K562 (cell line): ENCODE data around the gene OVOL1. TPM values are rescaled to one million over a fixed set of nuclear protein-coding genes. Genes with fewer than 3 reads are reported as not detected.
A peak's percentile ranks its signal among the peaks of the same experiment; 100 is the strongest.

Source experiments
- BHLHE40 ChIP-seq: IDR thresholded peaks from 2 replicates; pipeline ENCODE4 v1.6.1; 2011; ENCODE audit warnings: low read length, improper control_type of control experiment
- CREBBP ChIP-seq: IDR thresholded peaks from one replicate; pipeline ENCODE4 v1.6.1; 2012; ENCODE audit warnings: low read depth, mild to moderate bottlenecking, control low read depth, inconsistent platforms, low read length
- EGR1 ChIP-seq: fragments of 450-650 bp; conservative IDR thresholded peaks from 2 replicates; pipeline ENCODE4 v1.6.1; 2017; ENCODE audit warnings: mild to moderate bottlenecking
- EZH2 ChIP-seq: IDR thresholded peaks from 2 replicates; pipeline ENCODE4 v1.6.1; 2012; ENCODE audit warnings: low read depth, mild to moderate bottlenecking, inconsistent platforms, low read length, borderline replicate concordance
- FOXJ2 ChIP-seq: fragments of 200-800 bp; sonication (Bioruptor generic); IDR thresholded peaks from 2 replicates; pipeline ENCODE4 v1.6.1; 2016; ENCODE audit warnings: missing genetic modification characterization, missing compliant biosample characterization
- GATAD2B ChIP-seq: fragments of 450-650 bp; IDR thresholded peaks from 2 replicates; pipeline ENCODE4 v1.6.1; 2017; ENCODE audit warnings: mild to moderate bottlenecking, borderline replicate concordance
- JUND ChIP-seq, 2 experiments: IDR thresholded peaks; 2 replicates in 1 of 2; 3 replicates in 1 of 2; pipeline ENCODE4 v1.6.1; 2011; ENCODE audit warnings: borderline replicate concordance in 2 of 2, low read depth in 2 of 2, low read length in 2 of 2, improper control_type of control experiment in 1 of 2, missing biosample characterization in 1 of 2, missing genetic modification characterization in 1 of 2, missing genetic modification reagents in 1 of 2
- NCOA4 ChIP-seq: fragments of 450-650 bp; IDR thresholded peaks from 2 replicates; pipeline ENCODE4 v1.6.1; 2018; ENCODE audit warnings: mild to moderate bottlenecking; ENCODE audit not compliant: partially characterized antibody
- NCOR1 ChIP-seq: fragments of 450-650 bp; IDR thresholded peaks from 2 replicates; pipeline ENCODE4 v1.6.1; 2016; ENCODE audit warnings: mild to moderate bottlenecking, moderate library complexity
- SNIP1 ChIP-seq: fragments of 450-650 bp; IDR thresholded peaks from 2 replicates; pipeline ENCODE4 v1.7.1; 2017; ENCODE audit warnings: low read depth, mild to moderate bottlenecking
- SREBF1 ChIP-seq: fragments of 150-350 bp; IDR thresholded peaks from 2 replicates; pipeline ENCODE4 v1.6.1; 2014; ENCODE audit warnings: antibody characterized with exemption, low read depth, low read length, borderline replicate concordance
- SUPT5H ChIP-seq: fragments of 450-650 bp; IDR thresholded peaks from 2 replicates; pipeline ENCODE4 v1.6.1; 2016
- ZNF212 ChIP-seq: fragments of 450-650 bp; formaldehyde crosslinking; IDR thresholded peaks from 2 replicates; pipeline ENCODE4 v1.4.0; 2020; ENCODE audit warnings: mild to moderate bottlenecking
- polyA plus RNA-seq, 8 experiments: library from polyadenylated mRNA; depleted of rRNA in 4 of 8; stranded (reverse) in 5 of 8; unstranded in 3 of 8; fragments of >200 nt; fragmentation: Nextera tagmentation in 2 of 8; fragmentation: Illumina TruSeq in 1 of 8; extraction: Ambion mirVana in 2 of 8; extraction: Trizol in 1 of 8; gene quantifications; 2 replicates each; pipeline versions ENCODE4 v1.2.1 to v1.2.3, GENCODE V29; 2011 to 2014; ENCODE audit warnings: inconsistent platforms in 1 of 8, missing spikeins in 1 of 8
- total RNA-seq, 7 experiments: library from RNA; depleted of rRNA in 6 of 7; stranded (reverse); fragments of >200 nt in 6 of 7; fragmentation: Illumina TruSeq in 2 of 7; extraction: Trizol in 2 of 7; gene quantifications; 2 replicates each; pipeline versions ENCODE4 v1.2.1 to v1.2.3, GENCODE V29; 2011 to 2021; ENCODE audit warnings: low replicate concordance in 1 of 7
- TF ChIP-seq, protein P1 (sequence below): fragments of 250-450 bp; sonication (Bioruptor Pico); IDR thresholded peaks from 2 replicates; pipeline ENCODE4 v1.5.0; 2020; ENCODE audit warnings: mild to moderate bottlenecking, borderline replicate concordance
- TF ChIP-seq, protein P2 (sequence below): IDR thresholded peaks from 2 replicates; pipeline ENCODE4 v1.6.1; 2014; ENCODE audit warnings: antibody characterized with exemption
- TF ChIP-seq, protein P3 (sequence below): sonication (generic); formaldehyde crosslinking; IDR thresholded peaks from 2 replicates; pipeline ENCODE4 v1.8.1; 2022; ENCODE audit warnings: missing genetic modification reagents
- TF ChIP-seq, protein P4 (sequence below): sonication (generic); formaldehyde crosslinking; IDR thresholded peaks from 2 replicates; pipeline ENCODE4 v1.8.0; 2023; ENCODE audit warnings: missing genetic modification reagents, mild to moderate bottlenecking, borderline replicate concordance

OVOL1 gene
- total and polyA plus RNA-seq, 9 of the 15 experiments (the other 6 are each of a cell fraction or from before 2014, with no cell fraction given) = 0.09 TPM; not detected in 8

DNA sequence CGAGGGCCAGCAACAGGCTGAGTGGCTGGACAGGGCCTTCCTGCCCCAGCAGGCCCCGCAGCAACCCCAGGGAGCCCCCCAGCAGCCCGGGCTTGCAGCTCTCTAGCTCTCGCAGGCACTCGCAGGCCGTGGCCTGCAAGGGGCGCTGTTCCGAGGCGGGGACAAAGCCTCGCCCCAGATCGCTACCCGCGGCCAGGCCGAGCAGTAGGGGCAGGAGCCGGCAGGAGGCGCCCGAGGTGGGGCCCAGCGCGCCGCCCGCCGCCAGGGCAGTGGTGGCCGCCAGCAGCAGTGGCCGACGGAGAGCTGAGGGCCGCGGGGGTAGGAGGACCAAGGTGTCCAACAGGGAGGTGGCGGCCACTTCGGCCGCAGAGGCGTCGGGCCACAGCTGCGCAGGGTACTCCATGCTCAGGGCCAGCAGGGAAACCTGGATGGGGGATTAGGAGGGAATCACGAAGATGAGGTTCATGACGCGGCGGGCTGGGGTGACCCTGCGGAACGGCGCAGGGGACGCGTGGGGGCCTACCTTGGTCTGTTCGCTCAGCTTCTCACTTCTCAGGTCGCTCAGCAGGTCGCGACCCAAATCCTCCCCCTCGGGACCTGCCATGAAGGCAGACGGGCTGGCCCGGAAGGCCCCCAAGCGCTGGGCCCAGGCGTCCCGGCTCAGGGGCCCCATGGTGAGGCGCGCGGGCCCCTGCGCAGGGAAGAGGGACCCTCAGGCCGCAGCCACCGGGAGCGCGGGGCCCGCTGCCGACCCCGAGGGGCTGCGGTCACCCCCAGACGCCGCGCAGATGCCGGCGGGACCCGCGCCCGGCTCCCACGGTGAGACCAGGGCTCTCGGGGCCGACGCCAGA is 6.7 kb upstream of the OVOL1 start (continued):
- TF ChIP-seq EGR1 = no peak
- no peak for TF ChIP-seq CREBBP
- no peak for TF ChIP-seq SREBF1
- TF ChIP-seq, protein P1, sequence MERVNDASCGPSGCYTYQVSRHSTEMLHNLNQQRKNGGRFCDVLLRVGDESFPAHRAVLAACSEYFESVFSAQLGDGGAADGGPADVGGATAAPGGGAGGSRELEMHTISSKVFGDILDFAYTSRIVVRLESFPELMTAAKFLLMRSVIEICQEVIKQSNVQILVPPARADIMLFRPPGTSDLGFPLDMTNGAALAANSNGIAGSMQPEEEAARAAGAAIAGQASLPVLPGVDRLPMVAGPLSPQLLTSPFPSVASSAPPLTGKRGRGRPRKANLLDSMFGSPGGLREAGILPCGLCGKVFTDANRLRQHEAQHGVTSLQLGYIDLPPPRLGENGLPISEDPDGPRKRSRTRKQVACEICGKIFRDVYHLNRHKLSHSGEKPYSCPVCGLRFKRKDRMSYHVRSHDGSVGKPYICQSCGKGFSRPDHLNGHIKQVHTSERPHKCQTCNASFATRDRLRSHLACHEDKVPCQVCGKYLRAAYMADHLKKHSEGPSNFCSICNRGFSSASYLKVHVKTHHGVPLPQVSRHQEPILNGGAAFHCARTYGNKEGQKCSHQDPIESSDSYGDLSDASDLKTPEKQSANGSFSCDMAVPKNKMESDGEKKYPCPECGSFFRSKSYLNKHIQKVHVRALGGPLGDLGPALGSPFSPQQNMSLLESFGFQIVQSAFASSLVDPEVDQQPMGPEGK (CRISPR knock-in tag) = no peak
- TF ChIP-seq NCOR1 = peak; percentile 41; the same call in 1 of the 2 replicates
- no peak for TF ChIP-seq FOXJ2 (tag)
- TF ChIP-seq, protein P2, sequence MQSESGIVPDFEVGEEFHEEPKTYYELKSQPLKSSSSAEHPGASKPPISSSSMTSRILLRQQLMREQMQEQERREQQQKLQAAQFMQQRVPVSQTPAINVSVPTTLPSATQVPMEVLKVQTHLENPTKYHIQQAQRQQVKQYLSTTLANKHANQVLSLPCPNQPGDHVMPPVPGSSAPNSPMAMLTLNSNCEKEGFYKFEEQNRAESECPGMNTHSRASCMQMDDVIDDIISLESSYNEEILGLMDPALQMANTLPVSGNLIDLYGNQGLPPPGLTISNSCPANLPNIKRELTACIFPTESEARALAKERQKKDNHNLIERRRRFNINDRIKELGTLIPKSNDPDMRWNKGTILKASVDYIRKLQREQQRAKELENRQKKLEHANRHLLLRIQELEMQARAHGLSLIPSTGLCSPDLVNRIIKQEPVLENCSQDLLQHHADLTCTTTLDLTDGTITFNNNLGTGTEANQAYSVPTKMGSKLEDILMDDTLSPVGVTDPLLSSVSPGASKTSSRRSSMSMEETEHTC = no peak
- TF ChIP-seq, protein P3, sequence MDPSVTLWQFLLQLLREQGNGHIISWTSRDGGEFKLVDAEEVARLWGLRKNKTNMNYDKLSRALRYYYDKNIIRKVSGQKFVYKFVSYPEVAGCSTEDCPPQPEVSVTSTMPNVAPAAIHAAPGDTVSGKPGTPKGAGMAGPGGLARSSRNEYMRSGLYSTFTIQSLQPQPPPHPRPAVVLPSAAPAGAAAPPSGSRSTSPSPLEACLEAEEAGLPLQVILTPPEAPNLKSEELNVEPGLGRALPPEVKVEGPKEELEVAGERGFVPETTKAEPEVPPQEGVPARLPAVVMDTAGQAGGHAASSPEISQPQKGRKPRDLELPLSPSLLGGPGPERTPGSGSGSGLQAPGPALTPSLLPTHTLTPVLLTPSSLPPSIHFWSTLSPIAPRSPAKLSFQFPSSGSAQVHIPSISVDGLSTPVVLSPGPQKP (CRISPR knock-in tag) = no peak; the same call in 1 of the 2 replicates
- TF ChIP-seq JUND (IDR thresholded peaks at IDR 0.05; ENCODE audit: borderline replicate concordance, low read depth, low read length) = peak; percentile 46; the same call in 1 of the 2 replicates
- no peak; the same call in 2 of the 3 replicates for TF ChIP-seq JUND (tag; IDR thresholded peaks at IDR 0.05; ENCODE audit: borderline replicate concordance, low read depth, low read length)
- TF ChIP-seq BHLHE40 = peak; percentile 21; the same call in 1 of the 2 replicates
- TF ChIP-seq GATAD2B = peak; percentile 83; the same call in 1 of the 2 replicates
- TF ChIP-seq SNIP1 = peak; percentile 75; the same call in 1 of the 2 replicates
- no peak for TF ChIP-seq ZNF212 (CRISPR knock-in tag)
- no peak for TF ChIP-seq EZH2
- TF ChIP-seq NCOA4 = no peak
- TF ChIP-seq, protein P4, sequence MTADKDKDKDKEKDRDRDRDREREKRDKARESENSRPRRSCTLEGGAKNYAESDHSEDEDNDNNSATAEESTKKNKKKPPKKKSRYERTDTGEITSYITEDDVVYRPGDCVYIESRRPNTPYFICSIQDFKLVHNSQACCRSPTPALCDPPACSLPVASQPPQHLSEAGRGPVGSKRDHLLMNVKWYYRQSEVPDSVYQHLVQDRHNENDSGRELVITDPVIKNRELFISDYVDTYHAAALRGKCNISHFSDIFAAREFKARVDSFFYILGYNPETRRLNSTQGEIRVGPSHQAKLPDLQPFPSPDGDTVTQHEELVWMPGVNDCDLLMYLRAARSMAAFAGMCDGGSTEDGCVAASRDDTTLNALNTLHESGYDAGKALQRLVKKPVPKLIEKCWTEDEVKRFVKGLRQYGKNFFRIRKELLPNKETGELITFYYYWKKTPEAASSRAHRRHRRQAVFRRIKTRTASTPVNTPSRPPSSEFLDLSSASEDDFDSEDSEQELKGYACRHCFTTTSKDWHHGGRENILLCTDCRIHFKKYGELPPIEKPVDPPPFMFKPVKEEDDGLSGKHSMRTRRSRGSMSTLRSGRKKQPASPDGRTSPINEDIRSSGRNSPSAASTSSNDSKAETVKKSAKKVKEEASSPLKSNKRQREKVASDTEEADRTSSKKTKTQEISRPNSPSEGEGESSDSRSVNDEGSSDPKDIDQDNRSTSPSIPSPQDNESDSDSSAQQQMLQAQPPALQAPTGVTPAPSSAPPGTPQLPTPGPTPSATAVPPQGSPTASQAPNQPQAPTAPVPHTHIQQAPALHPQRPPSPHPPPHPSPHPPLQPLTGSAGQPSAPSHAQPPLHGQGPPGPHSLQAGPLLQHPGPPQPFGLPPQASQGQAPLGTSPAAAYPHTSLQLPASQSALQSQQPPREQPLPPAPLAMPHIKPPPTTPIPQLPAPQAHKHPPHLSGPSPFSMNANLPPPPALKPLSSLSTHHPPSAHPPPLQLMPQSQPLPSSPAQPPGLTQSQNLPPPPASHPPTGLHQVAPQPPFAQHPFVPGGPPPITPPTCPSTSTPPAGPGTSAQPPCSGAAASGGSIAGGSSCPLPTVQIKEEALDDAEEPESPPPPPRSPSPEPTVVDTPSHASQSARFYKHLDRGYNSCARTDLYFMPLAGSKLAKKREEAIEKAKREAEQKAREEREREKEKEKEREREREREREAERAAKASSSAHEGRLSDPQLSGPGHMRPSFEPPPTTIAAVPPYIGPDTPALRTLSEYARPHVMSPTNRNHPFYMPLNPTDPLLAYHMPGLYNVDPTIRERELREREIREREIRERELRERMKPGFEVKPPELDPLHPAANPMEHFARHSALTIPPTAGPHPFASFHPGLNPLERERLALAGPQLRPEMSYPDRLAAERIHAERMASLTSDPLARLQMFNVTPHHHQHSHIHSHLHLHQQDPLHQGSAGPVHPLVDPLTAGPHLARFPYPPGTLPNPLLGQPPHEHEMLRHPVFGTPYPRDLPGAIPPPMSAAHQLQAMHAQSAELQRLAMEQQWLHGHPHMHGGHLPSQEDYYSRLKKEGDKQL (CRISPR knock-in tag) = peak; percentile 61; the same call in 1 of the 2 replicates
- peak; percentile 80; the same call in 1 of the 2 replicates for TF ChIP-seq SUPT5H
